Measurements from ENCODE around the gene RBM47.

The RBM47 gene

DNA sequence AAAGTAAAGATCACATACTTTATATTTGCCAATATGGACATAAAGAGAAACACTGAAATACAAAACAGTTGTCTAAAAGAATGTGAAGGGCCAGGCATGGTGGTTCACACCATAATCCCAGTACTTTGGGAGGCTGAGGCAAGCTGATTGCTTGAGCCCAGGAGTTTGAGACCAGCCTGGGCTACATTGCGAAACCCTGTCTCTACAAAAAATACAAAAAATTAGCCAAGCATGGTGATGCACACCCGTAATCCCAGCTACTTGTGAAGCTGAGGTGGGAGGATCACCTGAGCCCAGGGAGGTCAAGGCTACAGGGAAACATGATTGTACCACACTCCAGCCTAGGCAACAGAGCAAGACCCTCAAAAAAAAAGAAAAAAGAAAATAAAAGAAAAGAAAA is 11.8 kb downstream of the RBM47 start:
- no peak overlapping the region for H3K4me3 ChIP-seq (ENCODE audit: control insufficient read depth, low read depth, low read length)
- DNase-seq (ENCODE audit: low read depth): no peak
- TF ChIP-seq, protein P1, sequence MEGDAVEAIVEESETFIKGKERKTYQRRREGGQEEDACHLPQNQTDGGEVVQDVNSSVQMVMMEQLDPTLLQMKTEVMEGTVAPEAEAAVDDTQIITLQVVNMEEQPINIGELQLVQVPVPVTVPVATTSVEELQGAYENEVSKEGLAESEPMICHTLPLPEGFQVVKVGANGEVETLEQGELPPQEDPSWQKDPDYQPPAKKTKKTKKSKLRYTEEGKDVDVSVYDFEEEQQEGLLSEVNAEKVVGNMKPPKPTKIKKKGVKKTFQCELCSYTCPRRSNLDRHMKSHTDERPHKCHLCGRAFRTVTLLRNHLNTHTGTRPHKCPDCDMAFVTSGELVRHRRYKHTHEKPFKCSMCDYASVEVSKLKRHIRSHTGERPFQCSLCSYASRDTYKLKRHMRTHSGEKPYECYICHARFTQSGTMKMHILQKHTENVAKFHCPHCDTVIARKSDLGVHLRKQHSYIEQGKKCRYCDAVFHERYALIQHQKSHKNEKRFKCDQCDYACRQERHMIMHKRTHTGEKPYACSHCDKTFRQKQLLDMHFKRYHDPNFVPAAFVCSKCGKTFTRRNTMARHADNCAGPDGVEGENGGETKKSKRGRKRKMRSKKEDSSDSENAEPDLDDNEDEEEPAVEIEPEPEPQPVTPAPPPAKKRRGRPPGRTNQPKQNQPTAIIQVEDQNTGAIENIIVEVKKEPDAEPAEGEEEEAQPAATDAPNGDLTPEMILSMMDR (IDR thresholded peaks at IDR 0.05; ENCODE audit: control insufficient read depth, insufficient read depth, low read depth, low read length, missing control alignments): no peak

DNA sequence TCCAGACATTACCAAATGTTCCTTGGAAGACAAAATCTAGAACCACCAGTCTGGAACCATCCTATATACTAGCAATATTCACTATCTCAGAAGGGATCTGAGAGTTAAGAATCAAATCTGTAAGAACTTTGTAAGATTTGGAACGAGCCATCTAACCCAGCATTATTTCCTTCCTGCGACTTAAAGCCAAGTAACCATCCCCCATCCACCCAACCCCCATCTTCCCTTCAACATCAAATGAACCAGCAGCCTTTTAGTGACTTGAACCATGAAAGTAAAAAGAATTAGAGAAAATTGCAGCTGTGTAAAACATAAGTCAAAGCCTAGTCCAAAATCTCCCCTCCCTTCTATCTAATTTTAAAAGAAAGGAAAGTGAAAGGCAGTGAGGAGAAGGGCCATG is 15.6 kb downstream of the RBM47 start:
- DNase-seq (ENCODE audit: low read depth): no peak
- H3K4me3 ChIP-seq (ENCODE audit: control insufficient read depth, low read depth, low read length): no peak overlapping the region
- TF ChIP-seq, protein P1 (IDR thresholded peaks at IDR 0.05; ENCODE audit: control insufficient read depth, insufficient read depth, low read depth, low read length, missing control alignments): no peak

DNA sequence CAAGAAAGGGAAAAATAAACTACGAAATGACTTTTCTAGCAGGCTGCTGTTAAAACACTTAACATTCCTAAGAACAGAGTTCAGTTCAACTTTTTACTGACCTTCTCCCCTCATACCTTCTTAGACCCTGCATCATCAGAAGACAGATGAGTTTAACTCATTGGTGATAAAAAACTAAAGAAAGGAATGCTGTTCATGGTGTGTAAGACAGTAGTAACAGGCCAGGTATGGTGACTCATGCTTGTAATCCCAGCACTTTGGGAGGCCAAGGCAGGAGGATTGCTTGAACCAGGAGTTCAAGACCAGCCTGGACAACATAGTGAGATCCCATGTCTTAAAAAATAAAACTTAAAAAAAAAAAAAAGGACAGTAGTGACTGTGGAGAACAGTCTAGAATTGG is 16.2 kb downstream of the RBM47 start:
- no peak overlapping the region for H3K4me3 ChIP-seq (ENCODE audit: control insufficient read depth, low read depth, low read length)
- DNase-seq (ENCODE audit: low read depth): no peak
- TF ChIP-seq, protein P1 (IDR thresholded peaks at IDR 0.05; ENCODE audit: control insufficient read depth, insufficient read depth, low read depth, low read length, missing control alignments): no peak

DNA sequence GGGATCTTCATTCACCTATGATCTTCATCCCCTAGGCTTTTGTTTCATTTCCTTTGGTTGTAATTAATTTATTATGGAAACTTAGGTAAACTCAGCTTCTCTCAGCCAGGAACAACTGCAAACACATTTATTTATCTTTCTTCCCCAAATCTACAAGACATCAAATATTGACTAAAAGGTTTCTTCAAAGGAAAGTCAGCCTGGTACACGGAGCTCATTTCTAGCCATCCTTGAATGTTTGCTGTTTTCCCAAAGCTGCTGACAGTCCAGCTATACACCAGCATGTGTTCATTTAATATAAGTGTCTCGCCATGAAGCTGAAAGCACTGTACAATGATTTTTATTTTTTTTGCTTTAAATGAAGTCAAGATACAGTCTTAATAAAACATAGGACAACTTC is 16.8 kb downstream of the RBM47 start:
- H3K4me3 ChIP-seq (ENCODE audit: control insufficient read depth, low read depth, low read length): no peak overlapping the region
- no peak for DNase-seq (ENCODE audit: low read depth)
- TF ChIP-seq, protein P1 (IDR thresholded peaks at IDR 0.05; ENCODE audit: control insufficient read depth, insufficient read depth, low read depth, low read length, missing control alignments): no peak

DNA sequence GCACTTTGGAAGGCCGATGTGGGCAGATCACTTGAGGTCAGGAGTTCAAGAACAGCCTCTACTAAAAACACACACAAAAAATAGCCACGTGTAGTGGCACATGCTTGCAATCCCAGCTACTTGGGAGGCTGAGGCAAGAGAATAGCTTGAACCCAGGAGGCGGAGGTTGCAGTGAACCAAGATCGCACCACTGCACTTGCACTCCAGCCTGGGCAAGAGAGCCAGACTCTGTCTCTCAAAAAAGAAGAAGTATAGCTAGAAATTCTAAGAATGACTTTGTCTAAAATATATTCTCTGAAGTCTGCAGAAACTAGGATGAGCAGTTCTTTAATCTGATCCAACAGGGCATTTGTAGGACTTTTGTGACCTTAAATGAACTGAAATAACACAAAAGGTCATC is 17.4 kb downstream of the RBM47 start:
- TF ChIP-seq, protein P1 (IDR thresholded peaks at IDR 0.05; ENCODE audit: control insufficient read depth, insufficient read depth, low read depth, low read length, missing control alignments): no peak
- no peak overlapping the region for H3K4me3 ChIP-seq (ENCODE audit: control insufficient read depth, low read depth, low read length)

DNA sequence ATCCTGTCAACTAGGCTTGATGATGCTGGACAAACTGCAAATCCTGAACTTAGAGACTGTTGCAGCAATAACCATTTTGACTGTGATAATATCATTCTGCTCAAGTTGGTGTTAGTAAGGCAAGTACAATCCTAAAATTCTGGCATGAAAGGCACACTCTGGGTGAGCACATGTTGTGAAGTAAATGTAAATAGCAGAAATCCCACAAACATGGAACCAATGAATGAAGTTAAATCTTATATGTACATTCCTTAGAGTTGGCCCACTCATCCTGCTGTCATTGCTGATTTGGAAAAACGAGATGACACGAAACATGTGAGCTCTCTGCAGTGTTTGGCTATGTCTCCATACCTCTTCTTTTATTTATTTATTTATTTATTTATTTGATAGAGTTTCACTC is 21.0 kb downstream of the RBM47 start:
- peak; percentile 20 for DNase-seq (ENCODE audit: low read depth)
- TF ChIP-seq, protein P1 (IDR thresholded peaks at IDR 0.05; ENCODE audit: control insufficient read depth, insufficient read depth, low read depth, low read length, missing control alignments): no peak
- H3K4me3 ChIP-seq (ENCODE audit: control insufficient read depth, low read depth, low read length): no peak overlapping the region

More for the DNA sequence above, 17.4 kb downstream of the RBM47 start:
- DNase-seq (ENCODE audit: low read depth): no peak

DNA sequence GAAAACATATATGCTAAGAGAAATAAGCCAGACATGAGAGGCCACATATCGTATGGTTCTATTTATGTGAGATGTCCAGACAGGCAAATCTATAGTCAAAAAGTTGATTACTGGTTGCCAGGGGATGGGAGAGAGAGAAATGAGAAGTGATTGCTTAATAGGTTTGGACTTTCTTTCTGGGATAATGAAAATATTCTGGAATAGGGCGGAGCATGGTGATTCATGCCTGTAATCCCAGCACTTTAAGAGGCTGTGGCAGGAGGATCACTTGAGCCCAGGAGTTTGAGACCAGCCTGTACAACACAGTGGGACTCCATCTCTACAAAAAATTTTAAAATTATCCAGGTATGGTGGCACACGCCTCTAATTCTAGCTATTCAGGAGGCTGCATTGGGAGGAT is 22.4 kb downstream of the RBM47 start:
- no peak overlapping the region for H3K4me3 ChIP-seq (ENCODE audit: control insufficient read depth, low read depth, low read length)
- TF ChIP-seq, protein P1 (IDR thresholded peaks at IDR 0.05; ENCODE audit: control insufficient read depth, insufficient read depth, low read depth, low read length, missing control alignments): no peak
- DNase-seq (ENCODE audit: low read depth): no peak
